Tibial nerve (tissue), 4 donors: ENCODE results near the gene PGAP6. TPM values are rescaled to one million over a fixed set of nuclear protein-coding genes. Genes with fewer than 3 reads are reported as not detected.
"Not testable (repeated sequence)": the region's sequence is repeated elsewhere in the genome, so short reads cannot be mapped to it uniquely, and the experiment has no call there.

ENCODE experiments used
- DNase-seq, 2 donors: peaks; one replicate each; pipeline ENCODE4 v3.0.0-alpha.2; 2019; ENCODE audit warnings: low spot score in 2 of 2
- H3K27ac ChIP-seq, 4 donors: fragments of 200-600 bp; sonication (generic) in 3 of 4; one replicate each; pipeline ENCODE4 v1.5.1; 2017 to 2019; ENCODE audit warnings: mild to moderate bottlenecking in 1 of 4
- H3K27me3 ChIP-seq, 2 donors: fragments of 200-600 bp; sonication (generic) in 1 of 2; one replicate each; pipeline versions ENCODE4 v1.5.1 to v1.6.0; 2017 to 2019
- H3K36me3 ChIP-seq, 3 donors: fragments of 200-600 bp; sonication (generic); one replicate each; pipeline ENCODE4 v1.5.1; 2018 to 2019
- H3K4me1 ChIP-seq, 4 donors: fragments of 200-600 bp; sonication (generic) in 3 of 4; one replicate each; pipeline ENCODE4 v1.5.1; 2017 to 2019
- H3K4me3 ChIP-seq, 4 donors: fragments of 200-600 bp; sonication (generic) in 3 of 4; one replicate each; pipeline ENCODE4 v1.5.1; 2017 to 2019; ENCODE audit warnings: mild to moderate bottlenecking in 1 of 4, moderate library complexity in 1 of 4
- H3K9me3 ChIP-seq, 4 donors: fragments of 200-600 bp; sonication (generic) in 3 of 4; one replicate each; pipeline ENCODE4 v1.5.1; 2017 to 2019
- EP300 ChIP-seq, 2 donors: sonication (generic); formaldehyde crosslinking; IDR thresholded peaks; one replicate each; pipeline ENCODE4 v1.6.1; 2017; ENCODE audit warnings: antibody characterized with exemption in 2 of 2, mild to moderate bottlenecking in 1 of 2
- POLR2A ChIP-seq, 2 donors: fragments of 450-650 bp; IDR thresholded peaks; one replicate each; pipeline ENCODE4 v1.6.1; 2017; ENCODE audit warnings: antibody characterized with exemption in 2 of 2, mild to moderate bottlenecking in 2 of 2, moderate library complexity in 2 of 2
- WGBS, 2 donors: methylation state at CpG; one replicate each; pipeline ENCODE4 v1.1.5; 2018; 5-methylcytosine and 5-hydroxymethylcytosine counted together
- total RNA-seq, 4 donors: library from RNA; depleted of rRNA; stranded (reverse); fragments of >200 nt; gene quantifications; one replicate each; pipeline ENCODE4 v1.1.0, GENCODE V29; 2016
- TF ChIP-seq, protein P1 (sequence below), 5 experiments: fragments of 200-600 bp in 3 of 5; fragments of 450-650 bp in 2 of 5; sonication (generic) in 3 of 5; IDR thresholded peaks; one replicate each; pipeline ENCODE4 v1.5.1; 2016 to 2019; ENCODE audit warnings: antibody characterized with exemption in 5 of 5, mild to moderate bottlenecking in 3 of 5, moderate library complexity in 2 of 5

PGAP6 gene
- total RNA-seq, 4 donors from 2014 or later, result 22.7 to 69.3 (median 36.7) TPM

DNA sequence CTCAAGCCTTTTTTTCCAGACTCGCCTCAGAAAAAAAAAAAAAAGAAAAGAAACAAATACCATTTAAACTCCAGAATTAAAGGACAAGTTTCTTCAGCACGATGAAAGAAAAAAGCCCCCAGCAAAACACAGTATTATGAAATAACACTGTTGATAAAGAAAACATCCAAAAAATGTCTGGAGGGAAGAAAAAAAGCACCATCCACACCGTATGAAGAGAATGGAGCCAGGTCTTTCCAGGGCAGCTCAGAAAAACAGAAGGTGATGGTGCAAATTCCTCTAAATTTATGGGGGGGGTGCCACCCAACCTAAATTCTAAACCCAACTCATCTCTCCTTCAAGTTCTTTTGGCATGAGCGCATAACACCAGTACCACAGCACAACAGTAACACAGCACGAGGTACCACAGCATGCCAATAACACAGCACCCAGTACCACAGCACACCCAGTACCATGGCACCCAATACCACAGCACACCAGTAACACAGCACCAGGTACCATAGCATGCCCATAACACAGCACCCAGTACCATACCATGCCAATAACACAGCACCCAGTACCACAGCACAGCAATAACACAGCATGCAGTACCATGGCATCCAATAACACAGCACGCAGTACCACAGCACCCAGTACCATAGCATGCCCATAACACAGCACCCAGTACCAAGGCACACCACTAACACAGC lies 48.2 kb downstream of the PGAP6 start:
- DNase-seq, result no peak
- H3K9me3 ChIP-seq, result no peaks in the 10 kb centered on the region
- TF ChIP-seq POLR2A (IDR thresholded peaks at IDR 0.05) (no peak), EP300 (IDR thresholded peaks at IDR 0.05) (no peak)
- TF ChIP-seq, protein P1, sequence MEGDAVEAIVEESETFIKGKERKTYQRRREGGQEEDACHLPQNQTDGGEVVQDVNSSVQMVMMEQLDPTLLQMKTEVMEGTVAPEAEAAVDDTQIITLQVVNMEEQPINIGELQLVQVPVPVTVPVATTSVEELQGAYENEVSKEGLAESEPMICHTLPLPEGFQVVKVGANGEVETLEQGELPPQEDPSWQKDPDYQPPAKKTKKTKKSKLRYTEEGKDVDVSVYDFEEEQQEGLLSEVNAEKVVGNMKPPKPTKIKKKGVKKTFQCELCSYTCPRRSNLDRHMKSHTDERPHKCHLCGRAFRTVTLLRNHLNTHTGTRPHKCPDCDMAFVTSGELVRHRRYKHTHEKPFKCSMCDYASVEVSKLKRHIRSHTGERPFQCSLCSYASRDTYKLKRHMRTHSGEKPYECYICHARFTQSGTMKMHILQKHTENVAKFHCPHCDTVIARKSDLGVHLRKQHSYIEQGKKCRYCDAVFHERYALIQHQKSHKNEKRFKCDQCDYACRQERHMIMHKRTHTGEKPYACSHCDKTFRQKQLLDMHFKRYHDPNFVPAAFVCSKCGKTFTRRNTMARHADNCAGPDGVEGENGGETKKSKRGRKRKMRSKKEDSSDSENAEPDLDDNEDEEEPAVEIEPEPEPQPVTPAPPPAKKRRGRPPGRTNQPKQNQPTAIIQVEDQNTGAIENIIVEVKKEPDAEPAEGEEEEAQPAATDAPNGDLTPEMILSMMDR (IDR thresholded peaks at IDR 0.05), result no peak
- 67 to 70% methylated on average over 5 to 6 of the region's 6 CpGs for WGBS, 2 donors
- no peaks in the 10 kb centered on the region for H3K27me3 ChIP-seq
- no peaks in the 10 kb centered on the region for H3K36me3 ChIP-seq
- no peak overlapping the region for H3K27ac ChIP-seq
- no peak overlapping the region for H3K4me3 ChIP-seq
- H3K4me1 ChIP-seq, result peaks cover 0 to 11% (median 2%) of the 10 kb centered on the region in 4 donors

DNA sequence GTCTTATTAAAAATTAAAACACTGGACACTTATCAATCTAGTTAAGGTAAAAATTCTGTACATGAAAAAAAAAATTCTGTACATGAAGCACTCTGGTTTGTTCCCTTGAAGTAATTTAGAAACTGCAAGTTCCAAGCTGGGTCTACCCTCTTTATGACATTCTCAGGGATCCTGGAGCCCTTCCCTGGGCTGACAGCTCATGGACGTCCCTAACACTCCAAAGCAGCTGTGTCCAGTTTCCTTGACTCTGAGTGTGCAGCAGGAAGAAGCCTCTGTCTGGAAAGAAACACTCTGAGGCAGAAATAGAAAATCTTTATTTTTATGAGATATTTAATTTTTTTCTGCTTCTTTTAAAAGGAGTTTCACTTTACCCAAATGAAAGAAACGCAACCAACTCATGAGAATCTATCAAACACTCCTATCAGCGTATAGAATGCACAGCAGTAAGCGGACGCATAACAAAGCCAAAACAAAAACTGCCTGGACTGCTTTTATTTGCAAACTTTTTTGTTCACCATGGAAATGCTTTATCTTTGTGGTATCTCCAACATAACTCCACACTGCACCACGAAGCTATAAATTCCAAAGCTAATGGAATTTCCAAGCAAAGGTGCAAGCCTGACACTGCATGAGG lies 50.5 kb downstream of the PGAP6 start:
- not testable (repeated sequence) for H3K4me3 ChIP-seq, H3K36me3 ChIP-seq, H3K27ac ChIP-seq, DNase-seq, H3K27me3 ChIP-seq, H3K9me3 ChIP-seq
- WGBS, 2 donors, result 69 to 76% methylated on average over 6 of the region's 6 CpGs
- peaks cover 0 to 27% (median 19%) of the 10 kb centered on the region in 4 donors for H3K4me1 ChIP-seq

DNA sequence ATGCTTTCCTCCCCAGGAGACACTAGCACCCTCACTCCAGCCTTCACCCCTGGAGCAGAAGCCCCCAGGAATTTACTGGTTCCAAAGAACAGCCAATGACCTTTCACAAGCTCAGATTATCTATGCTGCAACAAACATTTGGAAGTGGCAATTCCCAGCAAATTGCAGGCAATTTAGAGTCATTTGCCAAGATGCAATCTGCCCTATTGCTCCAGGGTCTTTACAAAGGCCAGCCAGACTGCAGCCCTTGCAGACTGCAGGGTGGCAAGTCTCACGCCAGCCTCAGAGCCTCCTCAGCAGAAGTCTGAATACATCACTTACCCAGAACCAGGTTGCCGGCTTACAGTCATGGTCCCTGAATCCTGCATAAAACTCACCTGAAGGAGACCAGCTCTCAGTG lies 51.0 kb downstream of the PGAP6 start:
- TF ChIP-seq POLR2A (IDR thresholded peaks at IDR 0.05) (no peak), EP300 (IDR thresholded peaks at IDR 0.05) (no peak)
- TF ChIP-seq, protein P1 (IDR thresholded peaks at IDR 0.05), result no peak
- no peaks in the 10 kb centered on the region for H3K27me3 ChIP-seq
- peaks cover 0 to 28% (median 18%) of the 10 kb centered on the region in 4 donors for H3K4me1 ChIP-seq
- no peak overlapping the region for H3K4me3 ChIP-seq
- H3K27ac ChIP-seq, result no peak overlapping the region
- no peaks in the 10 kb centered on the region for H3K36me3 ChIP-seq
- no peak for DNase-seq
- H3K9me3 ChIP-seq, result no peaks in the 10 kb centered on the region
- 59 to 75% methylated on average over 1 to 2 of the region's 2 CpGs for WGBS, 2 donors

DNA sequence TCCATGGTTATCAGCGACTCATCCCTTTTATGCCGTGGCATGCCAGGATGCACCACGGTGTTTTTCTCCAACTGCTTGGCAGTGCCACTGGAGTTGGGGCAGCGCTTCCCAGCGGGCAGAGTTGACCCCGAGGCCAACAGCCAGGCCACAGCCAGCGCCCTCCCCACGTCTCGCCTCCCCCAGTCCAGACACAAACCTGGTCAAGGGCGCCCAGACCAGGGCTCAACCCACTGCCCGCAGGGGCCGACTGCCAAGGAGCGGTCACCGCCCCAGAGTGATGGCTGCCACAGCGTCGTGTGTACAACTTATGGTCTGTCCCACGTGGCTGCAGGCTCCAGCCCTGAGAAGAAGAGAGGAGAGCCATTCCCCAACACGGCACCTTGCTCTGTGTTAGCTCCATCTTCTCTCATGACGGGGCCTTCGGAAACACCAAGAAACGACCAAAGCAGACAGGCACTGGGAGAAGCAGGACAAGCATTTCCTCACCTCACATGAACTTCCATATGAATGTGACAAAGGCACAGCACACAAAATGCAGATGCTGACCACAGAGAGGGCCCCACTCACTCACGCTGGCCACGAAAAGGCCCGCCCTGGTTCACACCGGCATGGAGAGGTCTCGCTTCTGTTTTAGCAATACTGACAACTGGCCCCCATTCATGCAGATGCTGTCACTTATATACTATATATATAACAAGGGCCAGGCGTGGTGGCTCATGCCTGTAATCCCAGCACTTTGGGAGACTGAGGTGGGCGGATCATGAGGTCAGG lies 56.2 kb downstream of the PGAP6 start:
- Histone ChIP-seq H3K27ac (peak overlapping the region in 1 of 4 donors; percentile 30), H3K4me1 (peaks cover 0 to 37% (median 24%) of the 10 kb centered on the region in 4 donors), H3K36me3 (no peaks in the 10 kb centered on the region), H3K27me3 (no peaks in the 10 kb centered on the region), H3K9me3 (no peaks in the 10 kb centered on the region), H3K4me3 (peak overlapping the region in 2 of 4 donors; percentile 12 to 18)
- 85 to 86% methylated on average over 28 of the region's 28 CpGs for WGBS, 2 donors
- TF ChIP-seq, protein P1 (IDR thresholded peaks at IDR 0.05), result no peak
- no peak for TF ChIP-seq POLR2A (IDR thresholded peaks at IDR 0.05)
- TF ChIP-seq EP300 (IDR thresholded peaks at IDR 0.05), result no peak
- DNase-seq, result no peak

DNA sequence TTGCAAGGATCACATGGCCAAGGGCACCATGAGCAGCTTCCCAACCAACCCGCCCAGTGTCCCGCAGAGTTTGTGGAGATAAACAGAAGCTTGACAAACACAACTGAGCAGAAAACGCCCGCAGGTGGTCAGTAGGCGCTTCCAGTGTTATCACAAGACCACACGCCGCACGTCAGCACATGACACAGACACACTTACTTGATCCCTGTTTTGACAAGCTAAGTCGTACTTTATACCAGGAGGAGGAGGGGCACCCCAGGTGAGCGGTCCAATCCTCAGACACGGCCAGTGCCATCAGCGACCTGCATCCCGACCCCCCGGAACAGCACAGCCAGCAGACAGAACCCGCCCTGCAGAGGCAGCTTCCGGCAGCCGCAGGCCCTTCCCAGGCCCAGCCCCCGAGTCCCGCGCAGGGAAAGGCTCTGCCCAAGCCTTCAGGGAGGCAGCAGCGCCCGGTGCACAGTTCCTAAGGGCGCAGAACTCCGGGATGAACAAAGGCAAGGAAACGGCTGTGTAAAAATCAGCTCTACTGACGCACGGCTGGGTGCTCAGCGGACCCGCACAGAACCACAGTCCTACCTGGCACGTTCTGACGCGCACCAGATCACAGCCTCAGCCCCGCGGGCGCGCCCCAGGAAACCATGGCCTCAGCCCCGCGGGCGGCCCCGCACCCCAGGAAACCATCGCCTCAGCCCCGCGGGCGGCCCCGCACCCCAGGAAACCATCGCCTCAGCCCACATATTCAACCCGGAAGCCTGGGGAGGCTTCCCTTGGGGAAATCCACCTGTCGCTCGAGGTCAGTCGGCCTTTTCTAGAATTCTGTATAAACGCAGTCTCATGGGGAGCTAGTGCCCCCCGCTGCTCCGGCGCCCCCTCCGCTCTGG lies 57.1 kb downstream of the PGAP6 start:
- Histone ChIP-seq H3K9me3 (no peaks in the 10 kb centered on the region), H3K27me3 (no peaks in the 10 kb centered on the region), H3K4me1 (peaks cover 0 to 37% (median 22%) of the 10 kb centered on the region in 4 donors), H3K27ac (peak overlapping the region in 1 of 4 donors; percentile 30), H3K4me3 (peak overlapping the region in 2 of 4 donors; percentile 12 to 18), H3K36me3 (no peaks in the 10 kb centered on the region)
- no peak for DNase-seq
- WGBS, 2 donors, result 66 to 67% methylated on average over 33 to 46 of the region's 55 CpGs
- no peak for TF ChIP-seq POLR2A (IDR thresholded peaks at IDR 0.05)
- TF ChIP-seq, protein P1 (IDR thresholded peaks at IDR 0.05), result no peak
- TF ChIP-seq EP300 (IDR thresholded peaks at IDR 0.05), result no peak
